Measurements from ENCODE around the gene CDH2. TPM values are rescaled to one million over a fixed set of nuclear protein-coding genes. Genes with fewer than 3 reads are reported as not detected.

The CDH2 gene
- total and polyA plus RNA-seq, 2 donors (not counting 1 experiment from before 2014, with no cell fraction given), result 2.0 to 15.3 TPM

GRCh38 chr18:28171837-28172236 is 5.1 kb downstream of the CDH2 start:
- no peak for DNase-seq (ENCODE audit: low read depth in 2 of 2)
- TF ChIP-seq CTCF (conservative IDR thresholded peaks at IDR 0.05 in 1 of 2, IDR thresholded peaks at IDR 0.05 in 1 of 2; ENCODE audit: low read depth in 1 of 2, low read length in 2 of 2) (no peak), EZH2 (IDR thresholded peaks at IDR 0.05; ENCODE audit: low read length, missing control alignments) (no peak)
- Histone ChIP-seq H3K27ac (ENCODE audit: insufficient read depth, low read length) (no peak overlapping the region), H4K20me1 (ENCODE audit: control insufficient read depth, extremely low read depth, insufficient read depth, low read length) (no peaks in the 10 kb centered on the region), H3K36me3 (ENCODE audit: control insufficient read depth, insufficient read depth, low read length) (no peaks in the 10 kb centered on the region), H3K4me2 (ENCODE audit: extremely low read depth, insufficient read depth, low read length) (no peak overlapping the region), H3K27me3 (ENCODE audit: control insufficient read depth, insufficient read depth, low read length) (no peaks in the 10 kb centered on the region), H2AFZ (ENCODE audit: low read length) (no peak overlapping the region), H3K9me3 (ENCODE audit: control insufficient read depth, insufficient read depth, low read depth, low read length) (no peaks in the 10 kb centered on the region), H3K79me2 (ENCODE audit: control insufficient read depth, insufficient read depth, low read length) (no peaks in the 10 kb centered on the region), H3K4me1 (ENCODE audit: control insufficient read depth, extremely low read depth, insufficient read depth, low read length) (no peaks in the 10 kb centered on the region), H3K4me3 (replicated peaks in 1 of 4; ENCODE audit: control extremely low read depth in 1 of 4, insufficient read depth in 1 of 4, low read depth in 3 of 4, low read length in 4 of 4) (no peak overlapping the region), H3K9ac (ENCODE audit: insufficient read depth, low read length) (no peak overlapping the region)

- Histone ChIP-seq H3K4me2 (ENCODE audit: extremely low read depth, insufficient read depth, low read length) (no peak overlapping the region), H3K4me3 (replicated peaks in 1 of 4; ENCODE audit: control extremely low read depth in 1 of 4, insufficient read depth in 1 of 4, low read depth in 3 of 4, low read length in 4 of 4) (no peak overlapping the region), H3K9ac (ENCODE audit: insufficient read depth, low read length) (no peak overlapping the region)
Measured at GRCh38 chr18:28168725-28169124, 8.2 kb downstream of the CDH2 start.

GRCh38 chr18:28167835-28168349 is 9.0 kb downstream of the CDH2 start:
- no peaks in the 10 kb centered on the region for H3K9me3 ChIP-seq (ENCODE audit: control insufficient read depth, insufficient read depth, low read depth, low read length)
- H4K20me1 ChIP-seq (ENCODE audit: control insufficient read depth, extremely low read depth, insufficient read depth, low read length), result no peaks in the 10 kb centered on the region
- no peak overlapping the region for H3K4me2 ChIP-seq (ENCODE audit: extremely low read depth, insufficient read depth, low read length)
- H3K4me3 ChIP-seq (replicated peaks in 1 of 4; ENCODE audit: control extremely low read depth in 1 of 4, insufficient read depth in 1 of 4, low read depth in 3 of 4, low read length in 4 of 4), result no peak overlapping the region
- H2AFZ ChIP-seq (ENCODE audit: low read length), result no peak overlapping the region
- no peak overlapping the region for H3K27ac ChIP-seq (ENCODE audit: insufficient read depth, low read length)
- TF ChIP-seq EZH2 (IDR thresholded peaks at IDR 0.05; ENCODE audit: low read length, missing control alignments), result no peak
- TF ChIP-seq CTCF (conservative IDR thresholded peaks at IDR 0.05 in 1 of 2, IDR thresholded peaks at IDR 0.05 in 1 of 2; ENCODE audit: low read depth in 1 of 2, low read length in 2 of 2), result no peak
- H3K36me3 ChIP-seq (ENCODE audit: control insufficient read depth, insufficient read depth, low read length), result no peaks in the 10 kb centered on the region
- no peaks in the 10 kb centered on the region for H3K4me1 ChIP-seq (ENCODE audit: control insufficient read depth, extremely low read depth, insufficient read depth, low read length)
- no peaks in the 10 kb centered on the region for H3K79me2 ChIP-seq (ENCODE audit: control insufficient read depth, insufficient read depth, low read length)
- no peaks in the 10 kb centered on the region for H3K27me3 ChIP-seq (ENCODE audit: control insufficient read depth, insufficient read depth, low read length)
- DNase-seq (ENCODE audit: low read depth in 2 of 2), result peak in 1 of 2 donors; percentile 45
- no peak overlapping the region for H3K9ac ChIP-seq (ENCODE audit: insufficient read depth, low read length)

More at GRCh38 chr18:28168725-28169124, 8.2 kb downstream of the CDH2 start:
- Histone ChIP-seq H3K79me2 (ENCODE audit: control insufficient read depth, insufficient read depth, low read length) (no peaks in the 10 kb centered on the region), H3K9me3 (ENCODE audit: control insufficient read depth, insufficient read depth, low read depth, low read length) (no peaks in the 10 kb centered on the region), H3K36me3 (ENCODE audit: control insufficient read depth, insufficient read depth, low read length) (no peaks in the 10 kb centered on the region), H3K4me1 (ENCODE audit: control insufficient read depth, extremely low read depth, insufficient read depth, low read length) (no peaks in the 10 kb centered on the region), H4K20me1 (ENCODE audit: control insufficient read depth, extremely low read depth, insufficient read depth, low read length) (no peaks in the 10 kb centered on the region), H2AFZ (ENCODE audit: low read length) (no peak overlapping the region), H3K27me3 (ENCODE audit: control insufficient read depth, insufficient read depth, low read length) (no peaks in the 10 kb centered on the region), H3K27ac (ENCODE audit: insufficient read depth, low read length) (no peak overlapping the region)
- DNase-seq (ENCODE audit: low read depth in 2 of 2), result no peak
- no peak for TF ChIP-seq EZH2 (IDR thresholded peaks at IDR 0.05; ENCODE audit: low read length, missing control alignments)
- TF ChIP-seq CTCF (conservative IDR thresholded peaks at IDR 0.05 in 1 of 2, IDR thresholded peaks at IDR 0.05 in 1 of 2; ENCODE audit: low read depth in 1 of 2, low read length in 2 of 2), result no peak
